Type B pancreatic cell (in vitro differentiated cells): ENCODE measurements around the gene GDPGP1. TPM values are rescaled to one million over a fixed set of nuclear protein-coding genes. Genes with fewer than 3 reads are reported as not detected.

ENCODE experiments used
- DNase-seq: peaks from one replicate; pipeline ENCODE4 v3.0.0; 2021; ENCODE audit warnings: mixed read lengths; ENCODE audit not compliant: unreplicated experiment; ENCODE audit errors: extremely low spot score
- H3K27ac Mint-ChIP-seq: 2 replicates; pipeline ENCODE4 v1.8.0; 2021; ENCODE audit warnings: mild to moderate bottlenecking, mixed read lengths
- H3K27me3 Mint-ChIP-seq: 2 replicates; pipeline ENCODE4 v1.8.0; 2021; ENCODE audit warnings: mixed read lengths
- H3K36me3 Mint-ChIP-seq: 2 replicates; pipeline ENCODE4 v1.8.0; 2021; ENCODE audit warnings: mixed read lengths
- H3K4me1 Mint-ChIP-seq: one replicate; pipeline ENCODE4 v1.8.0; 2021; ENCODE audit warnings: mixed read lengths; ENCODE audit not compliant: unreplicated experiment
- H3K4me3 Mint-ChIP-seq: 2 replicates; pipeline ENCODE4 v1.8.0; 2021; ENCODE audit warnings: mild to moderate bottlenecking, mixed read lengths
- H3K9me3 Mint-ChIP-seq: 2 replicates; pipeline ENCODE4 v1.8.0; 2021; ENCODE audit warnings: mixed read lengths
- CTCF ChIP-seq: fragments of 200-600 bp; sonication (generic); conservative IDR thresholded peaks from 2 replicates; pipeline ENCODE4 v1.5.0; 2021; ENCODE audit warnings: antibody characterized with exemption, mild to moderate bottlenecking
- total RNA-seq: library from RNA; stranded (reverse); gene quantifications from 2 replicates; pipeline ENCODE4 v1.2.1, GENCODE V29; 2021; ENCODE audit warnings: low replicate concordance

Gene GDPGP1
- total RNA-seq, 1 donor from 2014 or later, result 6.1 TPM

GRCh38 chr15:90230610-90231009, 3.4 kb upstream of the GDPGP1 start:
- peaks cover 11% of the 10 kb centered on the region for H3K36me3 Mint-ChIP-seq
- TF ChIP-seq CTCF, result no peak
- H3K4me3 Mint-ChIP-seq, result no peak overlapping the region
- H3K4me1 Mint-ChIP-seq, result peaks cover 13% of the 10 kb centered on the region
- DNase-seq, result no peak
- H3K9me3 Mint-ChIP-seq, result no peaks in the 10 kb centered on the region
- H3K27ac Mint-ChIP-seq, result no peak overlapping the region
- no peaks in the 10 kb centered on the region for H3K27me3 Mint-ChIP-seq

- DNase-seq, result no peak
- TF ChIP-seq CTCF, result no peak
- Mint-ChIP-seq H3K27ac (peak overlapping the region; percentile 41), H3K9me3 (no peaks in the 10 kb centered on the region), H3K27me3 (no peaks in the 10 kb centered on the region), H3K4me1 (peaks cover 13% of the 10 kb centered on the region), H3K36me3 (peaks cover 7% of the 10 kb centered on the region), H3K4me3 (peak overlapping the region; percentile 73)
Measured at GRCh38 chr15:90231028-90232017, 2.7 kb upstream of the GDPGP1 start.

- peaks cover 7% of the 10 kb centered on the region for H3K36me3 Mint-ChIP-seq
- no peak for TF ChIP-seq CTCF
- H3K4me1 Mint-ChIP-seq, result peaks cover 13% of the 10 kb centered on the region
- H3K4me3 Mint-ChIP-seq, result peak overlapping the region; percentile 86
- H3K27me3 Mint-ChIP-seq, result no peaks in the 10 kb centered on the region
- no peak for DNase-seq
- H3K9me3 Mint-ChIP-seq, result no peaks in the 10 kb centered on the region
- H3K27ac Mint-ChIP-seq, result peak overlapping the region; percentile 61
Measured at GRCh38 chr15:90232196-90232595, 1.8 kb upstream of the GDPGP1 start.

- no peak for DNase-seq
- peaks cover 13% of the 10 kb centered on the region for H3K4me1 Mint-ChIP-seq
- H3K9me3 Mint-ChIP-seq, result no peaks in the 10 kb centered on the region
- peak; percentile 69 for TF ChIP-seq CTCF
- H3K4me3 Mint-ChIP-seq, result peak overlapping the region; percentile 86
- peak overlapping the region; percentile 61 for H3K27ac Mint-ChIP-seq
- peaks cover 7% of the 10 kb centered on the region for H3K36me3 Mint-ChIP-seq
- H3K27me3 Mint-ChIP-seq, result no peaks in the 10 kb centered on the region
Measured at GRCh38 chr15:90232941-90233386, 1.0 kb upstream of the GDPGP1 start.

- H3K9me3 Mint-ChIP-seq, result no peaks in the 10 kb centered on the region
- H3K36me3 Mint-ChIP-seq, result peaks cover 7% of the 10 kb centered on the region
- H3K27ac Mint-ChIP-seq, result peak within 1 kb of the TSS; percentile 70
- H3K4me1 Mint-ChIP-seq, result peaks cover 13% of the 10 kb centered on the region
- no peaks in the 10 kb centered on the region for H3K27me3 Mint-ChIP-seq
- peak; percentile 22 for TF ChIP-seq CTCF
- H3K4me3 Mint-ChIP-seq, result peak within 1 kb of the TSS; percentile 86
- peak; percentile 95 for DNase-seq
Measured at GRCh38 chr15:90233387-90234095, 468 bp upstream of the GDPGP1 start, which contains the start of gene CIB1. CIB1 (minus strand) TSS chr15:90233941; CDS start chr15:90233885, 56 bp downstream.
